ENCODE results near the gene C1GALT1. TPM values are rescaled to one million over a fixed set of nuclear protein-coding genes. Genes with fewer than 3 reads are reported as not detected.
A peak's percentile ranks its signal among the peaks of the same experiment; 100 is the strongest.

C1GALT1 gene
- total RNA-seq, 2 experiments from 2014 or later = 48.8 to 51.4 TPM

DNA sequence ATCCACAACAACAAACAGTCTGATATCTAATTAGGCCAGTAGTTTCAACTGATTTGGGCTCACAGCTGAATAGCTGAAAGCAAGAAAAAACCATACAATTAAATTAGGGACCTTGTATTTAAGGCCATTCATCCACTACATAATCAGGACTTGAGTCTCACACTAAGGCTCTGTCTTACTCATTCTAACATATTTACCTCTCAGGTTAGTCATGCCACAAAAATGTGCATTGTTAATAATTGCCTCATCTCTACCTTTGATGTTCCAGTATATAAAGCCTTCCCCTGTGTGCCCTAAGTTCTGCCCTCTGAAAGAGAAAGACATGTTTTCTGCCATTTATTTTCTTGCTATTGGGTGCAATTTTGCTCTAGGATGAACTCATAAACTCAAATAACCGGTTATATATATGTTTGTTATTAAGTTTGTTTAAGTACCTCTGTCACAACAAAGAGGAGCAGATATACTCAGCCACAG, 5.3 kb upstream of the C1GALT1 start:
- Mint-ChIP-seq H3K4me1 (peaks cover 6% of the 10 kb centered on the region), H3K36me3 (peaks cover 31% of the 10 kb centered on the region), H3K27me3 (no peaks in the 10 kb centered on the region), H3K4me3 (no peak overlapping the region), H3K9me3 (peaks cover 4% of the 10 kb centered on the region), H3K27ac (no peak overlapping the region)
- no peak for DNase-seq
- ATAC-seq (ENCODE audit: low read depth) = no peak
- POLR2A ChIA-PET = interaction anchor here (1.2 kb wide), 1 partner anchor 19 kb away, joined by 3 read pairs; no protein-coding TSS in a partner anchor

DNA sequence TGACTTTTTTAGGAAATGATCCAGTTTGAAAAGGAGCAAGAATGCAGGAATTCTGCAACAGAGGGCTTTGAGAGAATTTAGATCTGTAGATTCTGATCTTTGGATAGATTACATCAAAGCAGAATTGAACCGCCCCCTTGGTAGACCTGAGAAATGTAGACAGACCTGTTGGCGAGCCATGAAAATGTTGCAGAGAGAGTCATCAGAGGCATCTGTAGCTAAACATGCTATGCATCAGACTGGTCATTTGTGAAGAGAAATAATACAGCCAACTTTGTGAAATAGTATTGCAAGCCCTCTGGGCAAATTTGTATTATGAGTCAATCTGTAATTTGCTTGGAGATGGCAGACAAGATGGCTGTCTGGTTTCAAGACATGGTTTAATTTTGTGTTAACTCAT, 4.3 kb upstream of the C1GALT1 start:
- Mint-ChIP-seq H3K36me3 (peaks cover 23% of the 10 kb centered on the region), H3K4me3 (no peak overlapping the region), H3K27ac (no peak overlapping the region), H3K27me3 (no peaks in the 10 kb centered on the region), H3K4me1 (peaks cover 6% of the 10 kb centered on the region), H3K9me3 (peaks cover 3% of the 10 kb centered on the region)
- DNase-seq (no peak), ATAC-seq (ENCODE audit: low read depth) (no peak)
- POLR2A ChIA-PET = no interaction called here

DNA sequence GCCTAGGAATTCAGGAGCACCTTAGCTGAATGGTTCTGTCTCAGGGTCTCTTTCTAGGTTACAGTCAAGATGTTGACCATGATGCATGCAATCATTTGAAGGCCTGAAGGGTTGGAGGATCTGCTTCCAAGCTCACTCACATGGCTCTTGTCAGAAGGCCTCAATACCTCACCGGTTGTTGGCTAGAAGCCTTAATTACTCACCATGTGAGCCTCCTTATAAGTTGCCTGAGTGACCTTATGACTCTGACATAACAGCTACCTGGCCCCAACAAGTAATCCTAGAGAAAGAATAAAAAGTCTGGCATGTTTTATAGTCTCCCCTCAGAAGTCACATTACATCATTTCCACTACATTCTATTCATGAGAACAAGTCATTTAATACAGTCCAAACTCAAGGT, 3.4 kb upstream of the C1GALT1 start:
- Mint-ChIP-seq H3K9me3 (no peaks in the 10 kb centered on the region), H3K36me3 (peaks cover 19% of the 10 kb centered on the region), H3K27me3 (no peaks in the 10 kb centered on the region), H3K4me1 (peaks cover 6% of the 10 kb centered on the region), H3K27ac (no peak overlapping the region), H3K4me3 (no peak overlapping the region)
- ATAC-seq (ENCODE audit: low read depth) (no peak), DNase-seq (no peak)
- POLR2A ChIA-PET = no interaction called here

DNA sequence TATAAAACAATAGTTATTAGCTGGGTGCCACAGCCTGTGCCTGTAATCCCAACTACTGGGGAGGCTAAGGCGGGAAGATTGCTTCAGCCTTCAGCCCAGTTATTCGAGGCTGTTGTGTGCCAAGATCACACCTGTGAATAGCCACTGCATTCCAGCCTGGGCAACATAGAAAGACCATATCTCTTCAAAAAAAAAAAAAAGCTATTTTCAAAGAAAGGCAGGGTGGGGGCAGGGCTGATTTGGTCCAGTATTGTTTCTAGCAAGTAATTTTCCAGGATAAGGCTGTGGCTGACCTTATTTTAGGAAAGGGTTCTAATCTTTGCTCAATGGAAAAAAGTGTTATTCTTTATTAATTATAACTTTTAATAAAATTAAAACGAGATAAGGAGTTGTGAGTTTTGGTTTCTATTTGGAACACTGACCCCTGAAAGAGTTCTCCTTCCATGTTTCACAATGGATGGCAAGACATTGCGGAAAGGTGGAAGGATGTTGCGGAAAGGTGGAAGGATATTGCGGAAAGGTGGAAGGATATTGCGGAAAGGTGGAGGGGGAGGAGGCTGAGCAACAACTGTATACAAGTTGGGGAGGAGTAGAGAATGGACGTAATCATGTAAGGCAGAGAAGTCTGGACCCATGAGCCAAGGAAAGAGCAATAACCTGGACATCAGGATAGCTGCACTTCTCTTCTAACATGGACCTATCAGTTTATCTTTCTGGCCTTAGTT, 1.5 kb upstream of the C1GALT1 start:
- no peak for DNase-seq
- Mint-ChIP-seq H3K27ac (peak overlapping the region; percentile 96), H3K9me3 (no peaks in the 10 kb centered on the region), H3K4me1 (peaks cover 19% of the 10 kb centered on the region), H3K4me3 (peak overlapping the region; percentile 99), H3K27me3 (no peaks in the 10 kb centered on the region), H3K36me3 (peaks cover 16% of the 10 kb centered on the region)
- ATAC-seq (ENCODE audit: low read depth) = no peak
- POLR2A ChIA-PET = interaction anchor here (0.8 to 3.2 kb wide), 11 partner anchors 20 to 461 kb away, joined by 3 to 38 read pairs (median 5); no protein-coding TSS in a partner anchor

DNA sequence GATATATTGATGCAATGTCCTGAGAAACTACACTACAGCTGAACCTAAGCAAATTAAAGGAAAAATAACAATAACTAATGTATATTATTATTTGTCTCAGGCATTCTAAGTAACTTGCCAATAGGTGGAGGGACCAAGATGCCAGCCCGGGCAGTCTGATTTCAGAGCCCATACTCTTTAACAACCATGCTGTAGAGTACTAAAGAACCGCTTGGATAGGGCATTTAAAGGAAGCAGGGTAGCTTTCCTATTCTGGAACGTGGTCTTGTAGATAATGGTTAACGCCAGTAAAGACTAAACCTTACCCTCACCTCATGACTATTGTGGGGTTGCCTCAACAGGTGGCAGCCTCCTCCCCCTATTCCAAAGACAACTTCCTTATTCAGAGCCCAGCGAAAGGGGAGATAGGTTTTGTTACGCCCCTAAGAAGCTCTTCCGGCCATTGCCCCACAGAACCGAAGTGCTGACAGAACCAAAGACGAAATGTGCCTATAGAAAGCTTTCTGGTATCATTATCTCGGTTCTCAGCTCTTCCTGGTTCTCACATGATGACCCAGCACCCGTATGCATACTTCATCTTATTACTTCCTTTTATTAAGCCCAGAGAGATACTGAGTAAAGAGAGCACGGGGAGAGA, 707 bp upstream of the C1GALT1 start:
- peaks cover 19% of the 10 kb centered on the region for H3K4me1 Mint-ChIP-seq
- ATAC-seq (ENCODE audit: low read depth) (peak; percentile 48), DNase-seq (peak; percentile 46)
- H3K27ac Mint-ChIP-seq = peak overlapping the region; percentile 96
- H3K9me3 Mint-ChIP-seq = no peaks in the 10 kb centered on the region
- H3K27me3 Mint-ChIP-seq = no peaks in the 10 kb centered on the region
- H3K4me3 Mint-ChIP-seq = peak overlapping the region; percentile 99
- POLR2A ChIA-PET = interaction anchor here (0.7 to 3.2 kb wide), 17 partner anchors 9 to 786 kb away, joined by 3 to 38 read pairs (median 4); partner anchors contain the start of gene GLCCI1
- peaks cover 13% of the 10 kb centered on the region for H3K36me3 Mint-ChIP-seq

DNA sequence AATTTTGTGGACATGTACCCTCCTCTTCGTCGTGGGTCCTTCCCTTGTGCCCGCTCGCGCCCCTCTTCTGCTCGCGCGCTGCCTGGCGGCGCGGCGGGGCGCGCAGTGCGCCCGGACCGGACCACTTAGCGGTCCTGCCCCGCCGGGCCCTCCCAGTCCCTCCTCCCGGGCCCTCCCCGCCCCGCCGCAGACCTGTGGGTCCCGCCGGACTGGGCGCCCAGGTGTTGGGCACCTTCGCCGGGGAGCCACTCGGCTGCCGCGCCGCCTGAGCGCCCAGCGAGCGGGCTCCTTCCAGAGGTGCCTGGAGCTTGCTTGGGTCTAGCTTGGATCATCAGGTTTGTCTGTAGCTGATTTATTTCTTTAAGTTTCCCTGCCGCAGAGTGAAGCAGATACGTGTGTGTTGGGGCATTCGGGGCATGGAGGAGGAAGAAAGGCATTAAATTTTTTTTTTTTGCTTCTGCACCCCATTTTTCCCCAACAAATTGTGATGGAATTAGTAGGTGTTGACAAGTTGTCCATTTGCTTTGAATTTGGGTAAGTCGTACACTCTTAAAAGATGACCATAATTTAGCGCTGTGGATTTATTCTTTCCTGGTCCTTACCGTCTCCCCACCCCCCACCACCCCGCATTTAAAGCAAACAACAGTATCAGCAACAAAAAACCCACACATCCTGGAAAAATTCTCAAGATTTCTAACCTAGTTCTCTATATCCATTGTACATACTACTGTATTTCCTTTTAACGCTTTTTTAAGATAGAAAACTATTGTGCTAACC, 905 bp downstream of the C1GALT1 start:
- POLR2A ChIA-PET = interaction anchor here (0.6 to 3.2 kb wide), 9 partner anchors 18 to 1105 kb away, joined by 3 to 38 read pairs (median 4); no protein-coding TSS in a partner anchor
- ATAC-seq (ENCODE audit: low read depth) (peak; percentile 12), DNase-seq (peak; percentile 74)
- H3K36me3 Mint-ChIP-seq = peaks cover 10% of the 10 kb centered on the region
- H3K9me3 Mint-ChIP-seq = no peaks in the 10 kb centered on the region
- H3K27me3 Mint-ChIP-seq = no peaks in the 10 kb centered on the region
- H3K4me3 Mint-ChIP-seq = peak overlapping the region; percentile 99
- H3K27ac Mint-ChIP-seq = peak overlapping the region; percentile 96
- H3K4me1 Mint-ChIP-seq = peaks cover 17% of the 10 kb centered on the region

DNA sequence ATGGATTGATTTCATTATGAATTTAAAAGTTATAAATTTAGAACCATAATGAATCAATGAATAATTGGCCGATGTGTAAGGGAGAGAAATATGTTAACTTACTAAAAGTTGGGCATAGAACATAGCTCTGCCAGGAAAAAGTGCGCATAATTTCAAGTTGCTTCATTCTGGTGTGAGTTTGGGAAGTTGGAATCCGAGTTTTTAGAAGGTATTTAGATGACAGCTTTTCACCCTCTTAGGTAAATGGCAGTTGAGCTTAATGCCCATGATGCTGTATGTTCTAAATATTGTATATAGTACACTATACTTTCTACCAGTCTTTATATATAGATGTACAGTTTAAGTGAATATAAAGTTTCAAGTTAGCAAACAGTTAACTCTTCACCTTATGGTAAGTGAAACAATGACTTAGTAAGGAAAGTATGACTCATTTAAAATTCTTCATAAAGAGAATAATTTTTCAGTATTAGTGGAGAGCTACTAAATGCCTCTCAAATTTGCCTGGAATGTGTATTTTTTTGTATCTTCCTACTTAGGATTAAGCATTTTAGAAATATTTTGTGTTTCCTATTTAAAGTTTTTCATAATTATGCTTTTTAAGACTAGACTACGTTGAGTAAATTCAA, 1.6 kb downstream of the C1GALT1 start:
- Mint-ChIP-seq H3K27me3 (no peaks in the 10 kb centered on the region), H3K9me3 (no peaks in the 10 kb centered on the region), H3K27ac (peak overlapping the region; percentile 64), H3K36me3 (peaks cover 10% of the 10 kb centered on the region), H3K4me3 (peak overlapping the region; percentile 99), H3K4me1 (peaks cover 20% of the 10 kb centered on the region)
- no peak for DNase-seq
- POLR2A ChIA-PET = interaction anchor here (0.7 to 3.2 kb wide), 6 partner anchors 26 to 456 kb away, joined by 3 to 23 read pairs (median 3); no protein-coding TSS in a partner anchor
- ATAC-seq (ENCODE audit: low read depth) = no peak

DNA sequence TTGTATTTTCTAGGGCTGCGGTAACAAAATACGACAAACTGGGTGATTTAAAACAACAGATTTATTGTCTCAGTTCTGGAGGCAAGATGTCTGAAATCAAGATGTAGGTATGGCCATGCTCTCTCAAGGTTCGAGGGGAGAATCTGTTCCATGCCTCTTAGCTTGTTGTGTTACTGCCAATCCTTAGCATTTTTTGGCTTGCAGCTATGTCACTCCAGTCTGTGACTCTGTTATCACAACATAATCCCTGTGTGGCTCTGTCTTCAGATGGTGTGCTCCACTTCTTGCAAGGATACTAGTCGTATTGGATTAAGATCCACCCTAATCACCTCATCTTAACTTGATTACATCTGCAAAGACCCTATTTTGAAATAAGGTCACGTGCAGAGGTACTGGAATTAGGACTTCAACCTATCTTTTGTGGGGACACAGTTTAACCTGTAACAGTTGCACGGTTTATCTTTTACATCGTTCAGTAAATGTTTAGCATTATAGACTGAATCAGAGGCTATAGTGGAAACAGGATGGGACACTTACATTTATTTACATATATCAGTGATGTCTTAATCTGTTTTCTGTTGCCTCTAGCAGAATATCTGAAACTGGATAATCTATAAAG, 3.1 kb downstream of the C1GALT1 start:
- POLR2A ChIA-PET = interaction anchor here (1.0 kb wide), 1 partner anchor 16 kb away, joined by 3 read pairs; no protein-coding TSS in a partner anchor
- ATAC-seq (ENCODE audit: low read depth) = no peak
- H3K9me3 Mint-ChIP-seq = no peaks in the 10 kb centered on the region
- H3K36me3 Mint-ChIP-seq = peaks cover 12% of the 10 kb centered on the region
- H3K27me3 Mint-ChIP-seq = no peaks in the 10 kb centered on the region
- H3K27ac Mint-ChIP-seq = no peak overlapping the region
- peak overlapping the region; percentile 99 for H3K4me3 Mint-ChIP-seq
- no peak for DNase-seq
- H3K4me1 Mint-ChIP-seq = peaks cover 20% of the 10 kb centered on the region

DNA sequence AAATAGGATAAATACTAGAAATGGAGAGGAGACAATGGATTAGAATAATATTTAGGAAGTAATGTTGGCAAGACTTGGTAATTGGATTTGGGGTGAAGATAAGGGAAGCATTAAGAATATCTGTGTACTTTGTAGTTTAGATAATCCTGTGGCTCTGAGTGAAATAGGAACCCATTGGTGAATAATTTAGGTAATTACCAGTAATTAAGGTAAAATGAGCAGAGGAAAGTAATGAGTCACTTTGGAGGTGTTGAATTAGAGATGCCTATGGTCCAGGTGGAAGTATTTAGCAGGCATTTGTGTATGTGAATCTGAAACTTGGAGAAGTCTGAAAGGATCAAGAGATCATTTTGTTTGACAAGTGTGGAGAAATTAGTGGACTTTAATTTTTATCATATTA, 5.7 kb downstream of the C1GALT1 start:
- POLR2A ChIA-PET = no interaction called here
- Mint-ChIP-seq H3K27ac (no peak overlapping the region), H3K36me3 (peaks cover 32% of the 10 kb centered on the region), H3K4me3 (no peak overlapping the region), H3K9me3 (peaks cover 6% of the 10 kb centered on the region), H3K4me1 (peaks cover 24% of the 10 kb centered on the region), H3K27me3 (no peaks in the 10 kb centered on the region)
- DNase-seq (no peak), ATAC-seq (ENCODE audit: low read depth) (no peak)

DNA sequence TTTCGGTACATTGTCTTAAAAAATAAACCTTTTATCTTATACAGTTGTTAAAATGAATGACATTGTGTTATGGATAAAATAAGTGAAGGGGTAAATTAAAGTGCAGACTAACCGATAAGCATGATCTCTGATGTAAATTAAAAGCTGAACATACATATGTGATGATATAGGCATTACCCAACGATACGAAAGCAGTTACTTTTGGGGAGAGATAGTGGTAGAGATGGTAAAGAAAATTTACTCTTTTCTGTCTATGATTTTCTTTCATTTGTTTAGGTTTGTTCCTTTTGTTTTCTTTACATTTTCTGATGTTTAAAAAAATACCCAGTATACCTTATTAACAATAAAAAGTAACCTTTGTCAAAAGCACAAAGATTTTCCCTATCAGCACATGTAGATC, 6.4 kb downstream of the C1GALT1 start:
- peaks cover 38% of the 10 kb centered on the region for H3K36me3 Mint-ChIP-seq
- no peaks in the 10 kb centered on the region for H3K27me3 Mint-ChIP-seq
- ATAC-seq (ENCODE audit: low read depth) (no peak), DNase-seq (no peak)
- H3K4me3 Mint-ChIP-seq = no peak overlapping the region
- peaks cover 6% of the 10 kb centered on the region for H3K9me3 Mint-ChIP-seq
- no peak overlapping the region for H3K27ac Mint-ChIP-seq
- POLR2A ChIA-PET = no interaction called here
- H3K4me1 Mint-ChIP-seq = peaks cover 30% of the 10 kb centered on the region

DNA sequence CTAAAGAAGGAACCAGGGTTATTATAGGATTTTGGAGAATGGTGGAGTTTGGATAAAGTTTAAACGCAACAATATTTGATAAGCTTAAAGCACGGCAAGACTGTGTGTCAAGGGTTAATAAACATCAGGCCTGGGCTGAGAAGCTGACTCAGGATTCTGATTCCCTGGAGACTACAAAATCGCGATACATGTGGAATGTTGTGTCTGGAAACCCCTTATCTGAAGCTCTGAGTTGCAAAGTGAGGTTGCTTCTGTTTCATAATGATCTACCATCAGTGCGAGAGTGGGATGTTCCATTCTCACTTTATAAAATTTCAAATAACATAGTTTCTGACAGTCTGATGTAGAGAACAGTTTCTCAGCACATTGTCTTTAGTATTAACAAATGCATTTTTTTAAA, 7.8 kb downstream of the C1GALT1 start:
- ATAC-seq (ENCODE audit: low read depth) = no peak
- Mint-ChIP-seq H3K4me1 (peaks cover 36% of the 10 kb centered on the region), H3K27ac (no peak overlapping the region)

DNA sequence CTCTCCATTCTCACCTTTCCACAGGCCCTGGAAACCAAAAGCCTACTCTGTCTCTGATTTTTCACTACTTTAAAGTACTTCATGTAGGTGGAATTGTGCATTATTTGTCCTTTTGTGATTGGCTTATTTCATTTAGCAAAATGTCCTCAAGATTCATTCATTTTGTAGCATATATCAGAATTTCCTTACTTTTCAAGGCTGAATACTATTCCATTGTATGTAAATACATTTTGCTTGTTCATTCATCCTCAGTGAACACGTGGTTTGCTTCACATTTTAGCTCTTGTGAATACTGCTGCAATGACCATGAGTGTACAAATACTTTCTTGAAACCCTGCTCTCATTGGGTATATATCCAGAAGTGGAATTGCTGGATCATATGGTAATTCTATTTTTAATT, 8.8 kb downstream of the C1GALT1 start:
- peaks cover 52% of the 10 kb centered on the region for H3K36me3 Mint-ChIP-seq
- POLR2A ChIA-PET = no interaction called here

More for the DNA sequence above, 7.8 kb downstream of the C1GALT1 start:
- H3K4me3 Mint-ChIP-seq = no peak overlapping the region
- H3K27me3 Mint-ChIP-seq = no peaks in the 10 kb centered on the region
- peaks cover 47% of the 10 kb centered on the region for H3K36me3 Mint-ChIP-seq
- POLR2A ChIA-PET = interaction anchor here (1.4 kb wide), 1 partner anchor 11 kb away, joined by 4 read pairs; no protein-coding TSS in a partner anchor
- no peak for DNase-seq
- H3K9me3 Mint-ChIP-seq = peaks cover 8% of the 10 kb centered on the region

More for the DNA sequence above, 8.8 kb downstream of the C1GALT1 start:
- no peak overlapping the region for H3K4me3 Mint-ChIP-seq
- no peak overlapping the region for H3K27ac Mint-ChIP-seq
- no peaks in the 10 kb centered on the region for H3K27me3 Mint-ChIP-seq
- H3K4me1 Mint-ChIP-seq = peaks cover 34% of the 10 kb centered on the region
- ATAC-seq (ENCODE audit: low read depth) (no peak), DNase-seq (no peak)
- H3K9me3 Mint-ChIP-seq = peaks cover 12% of the 10 kb centered on the region
